ENCODE measurements around the gene QRICH1. TPM values are rescaled to one million over a fixed set of nuclear protein-coding genes. Genes with fewer than 3 reads are reported as not detected.

QRICH1 gene
- polyA plus RNA-seq, 3 donors = 20.3 to 42.2 (median 22.0) TPM

DNA sequence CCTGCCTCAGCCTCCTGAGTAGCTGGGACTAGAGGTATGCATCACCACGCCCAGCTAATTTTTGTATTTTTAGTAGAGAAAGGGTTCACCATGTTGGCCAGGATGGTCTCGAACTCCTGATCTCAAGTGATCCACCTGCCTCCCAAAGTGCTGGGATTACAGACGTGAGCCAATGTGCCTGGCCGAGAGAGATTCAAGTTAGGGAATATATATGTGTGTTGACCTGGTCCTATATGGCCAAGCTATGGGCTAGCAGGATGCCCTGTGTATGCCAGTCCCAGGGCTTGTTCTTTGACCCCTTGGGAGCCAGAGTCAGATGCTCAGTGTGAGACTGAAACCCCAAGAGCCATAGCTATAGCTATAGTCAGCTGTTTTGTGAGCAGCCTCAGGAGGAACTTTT lies 70.1 kb downstream of the QRICH1 start:
- WGBS, 3 donors = 86 to 90% (median 89%) methylated on average over 4 of the region's 4 CpGs
- H3K27ac ChIP-seq (ENCODE audit: low read depth, low read length) = no peak overlapping the region

DNA sequence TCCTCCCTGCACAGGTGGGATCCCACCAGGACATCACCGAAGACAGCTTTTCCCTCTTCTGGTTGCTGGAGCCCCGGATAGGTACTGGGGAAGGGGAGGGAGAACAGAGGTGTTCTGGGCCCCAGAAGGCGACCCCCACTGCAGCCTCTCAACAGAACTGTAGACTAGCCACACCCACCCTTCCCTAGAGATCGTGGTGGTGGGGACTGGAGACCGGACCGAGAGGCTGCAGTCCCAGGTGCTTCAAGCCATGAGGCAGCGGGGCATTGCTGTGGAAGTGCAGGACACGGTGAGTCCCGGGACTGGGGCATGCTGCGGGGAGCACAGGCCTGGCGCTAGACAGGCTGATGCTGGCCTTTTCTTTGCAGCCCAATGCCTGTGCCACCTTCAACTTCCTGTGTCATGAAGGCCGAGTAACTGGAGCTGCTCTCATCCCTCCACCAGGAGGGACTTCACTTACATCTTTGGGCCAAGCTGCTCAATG lies 71.1 kb downstream of the QRICH1 start:
- peak overlapping the region; percentile 98 for H3K27ac ChIP-seq (ENCODE audit: low read depth, low read length)
- 12 to 29% (median 21%) methylated on average over 12 of the region's 12 CpGs for WGBS, 3 donors

DNA sequence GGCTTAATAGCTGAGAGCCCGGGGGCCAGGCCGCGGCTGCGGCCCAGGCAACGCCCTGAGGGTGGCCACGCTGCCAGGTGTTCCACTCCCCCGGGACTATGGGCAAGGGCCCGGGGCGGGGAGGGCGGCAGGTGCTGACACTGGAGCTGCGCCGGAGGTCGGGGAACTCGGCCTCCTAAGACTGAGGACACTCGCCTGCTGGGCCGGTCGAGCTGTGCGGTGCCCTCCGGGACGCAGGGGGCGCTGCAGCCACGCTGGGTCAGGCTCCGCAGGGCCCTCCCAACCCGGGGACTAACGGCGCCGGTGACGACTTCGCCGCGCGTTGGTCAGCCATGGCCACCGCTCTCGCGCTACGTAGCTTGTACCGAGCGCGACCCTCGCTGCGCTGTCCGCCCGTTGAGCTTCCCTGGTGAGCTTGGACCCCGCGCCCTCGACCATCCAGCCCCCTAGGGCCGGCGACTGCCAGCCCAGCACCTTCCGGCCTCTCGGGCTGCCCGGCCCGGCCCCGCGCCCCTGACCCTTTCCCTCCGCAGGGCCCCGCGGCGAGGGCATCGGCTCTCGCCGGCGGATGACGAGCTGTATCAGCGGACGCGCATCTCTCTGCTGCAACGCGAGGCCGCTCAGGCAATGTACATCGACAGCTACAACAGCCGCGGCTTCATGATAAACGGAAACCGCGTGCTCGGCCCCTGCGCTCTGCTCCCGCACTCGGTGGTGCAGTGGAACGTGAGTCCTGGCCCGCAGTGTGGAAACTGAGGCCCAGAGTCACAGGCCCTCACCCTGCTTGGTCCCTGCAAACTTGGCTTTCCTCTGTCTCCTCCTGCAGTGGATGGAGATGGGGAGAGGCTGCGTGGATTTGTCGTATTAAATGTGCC lies 71.8 kb downstream of the QRICH1 start, which contains the start of gene NDUFAF3:
Gene NDUFAF3, plus strand, starts transcription at position 309 of the 875 bp plus-strand sequence. Its CDS starts 24 bp downstream, at position 333.
- peak within 1 kb of the TSS; percentile 98 for H3K27ac ChIP-seq (ENCODE audit: low read depth, low read length)
- 0 to 1% (median 0%) methylated on average over 56 to 83 of the region's 83 CpGs for WGBS, 3 donors

DNA sequence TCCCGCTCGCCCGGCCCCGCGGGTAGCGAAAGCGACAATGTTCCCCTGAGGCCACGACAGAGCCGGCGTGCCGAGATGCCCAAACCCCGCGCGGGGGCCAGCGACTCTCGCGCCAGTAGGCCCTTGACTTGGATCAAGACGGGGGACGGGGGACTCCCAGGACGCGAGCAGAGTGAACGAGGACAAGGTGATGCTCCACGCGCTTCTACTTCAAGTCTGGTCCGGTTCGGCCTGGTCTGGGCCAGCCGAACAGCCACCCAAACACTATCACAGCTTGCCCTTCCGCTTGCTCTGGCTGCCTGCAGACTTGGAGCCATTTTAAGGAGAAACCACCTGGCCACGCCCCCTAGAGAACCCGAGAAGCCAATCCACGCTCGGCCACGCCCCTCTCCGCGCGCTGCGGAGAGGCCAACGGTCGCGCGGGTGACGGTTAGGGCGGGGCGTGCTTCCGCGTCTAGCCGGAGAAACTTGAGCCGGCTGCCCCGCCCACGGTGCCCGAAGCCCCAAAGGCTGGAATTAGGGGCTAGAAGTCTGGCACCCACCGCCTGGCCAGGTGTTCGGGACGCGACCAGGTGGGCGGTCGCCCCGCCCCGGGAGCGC lies 72.6 kb downstream of the QRICH1 start:
- 0% methylated on average over 60 of the region's 60 CpGs for WGBS, 3 donors
- H3K27ac ChIP-seq (ENCODE audit: low read depth, low read length) = peak overlapping the region; percentile 98

DNA sequence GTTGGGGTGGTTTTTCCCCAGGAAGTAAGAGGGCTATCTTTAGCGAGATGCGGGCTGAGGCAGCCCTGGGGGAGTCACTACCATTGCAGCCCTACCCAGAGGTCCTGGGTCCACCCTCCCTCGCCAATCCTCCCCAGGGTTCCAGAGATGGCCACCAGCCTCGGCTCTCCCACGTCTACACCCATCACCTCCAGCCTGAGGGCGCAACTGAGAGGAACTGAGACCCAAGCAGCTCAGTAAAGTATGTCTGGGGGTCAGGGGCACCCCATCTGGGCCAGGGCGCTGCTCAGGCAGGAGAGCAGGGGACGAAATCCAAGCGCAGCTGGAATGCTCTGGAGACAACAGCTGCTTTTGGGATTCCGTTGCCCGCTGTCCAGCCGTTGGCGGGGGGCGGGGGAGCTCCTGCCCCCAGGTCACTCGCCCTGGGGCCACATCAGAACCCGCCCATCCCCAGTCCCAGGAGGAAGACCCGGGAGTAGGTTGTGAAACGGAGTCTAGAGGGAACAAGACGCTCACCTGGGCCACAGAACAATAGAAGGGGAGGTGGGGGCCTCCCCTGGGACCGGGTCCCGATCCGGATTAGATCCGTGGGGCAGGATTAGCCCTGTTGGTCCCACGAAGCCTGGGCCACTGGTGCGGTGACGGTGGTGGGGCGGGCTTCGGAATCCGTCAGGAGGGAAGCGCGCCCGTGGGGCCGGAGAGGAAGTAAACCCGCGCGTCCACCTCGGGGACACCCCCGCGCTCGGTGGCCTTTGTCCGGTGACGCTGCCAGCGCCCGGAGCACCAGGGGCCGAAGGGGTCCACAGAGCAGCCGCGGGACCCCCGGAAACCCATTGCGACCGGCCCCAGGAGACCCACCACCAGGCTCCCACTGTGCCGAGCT lies 73.3 kb downstream of the QRICH1 start:
- WGBS, 3 donors = 1 to 2% (median 1%) methylated on average over 51 of the region's 51 CpGs
- peak overlapping the region; percentile 98 for H3K27ac ChIP-seq (ENCODE audit: low read depth, low read length)

DNA sequence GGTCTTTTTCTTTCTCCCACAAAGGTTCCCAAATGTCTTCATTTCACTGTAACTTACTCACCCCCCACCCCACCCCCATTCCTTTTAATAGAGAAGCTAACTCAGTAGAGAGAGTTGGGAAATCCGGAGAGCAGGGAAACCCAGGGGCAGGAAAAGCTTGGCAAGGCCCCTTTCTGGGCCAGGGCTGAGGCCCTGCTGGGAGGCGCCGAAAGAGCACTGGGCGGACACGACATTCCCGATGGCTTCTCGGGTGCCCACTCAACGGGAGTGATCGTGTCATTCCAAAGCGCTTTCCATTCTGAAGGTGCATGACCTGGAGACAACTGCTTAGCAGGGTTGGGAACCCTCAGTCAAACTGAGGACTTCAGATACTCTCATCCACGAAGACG lies 73.9 kb downstream of the QRICH1 start:
- H3K27ac ChIP-seq (ENCODE audit: low read depth, low read length) = no peak overlapping the region

DNA sequence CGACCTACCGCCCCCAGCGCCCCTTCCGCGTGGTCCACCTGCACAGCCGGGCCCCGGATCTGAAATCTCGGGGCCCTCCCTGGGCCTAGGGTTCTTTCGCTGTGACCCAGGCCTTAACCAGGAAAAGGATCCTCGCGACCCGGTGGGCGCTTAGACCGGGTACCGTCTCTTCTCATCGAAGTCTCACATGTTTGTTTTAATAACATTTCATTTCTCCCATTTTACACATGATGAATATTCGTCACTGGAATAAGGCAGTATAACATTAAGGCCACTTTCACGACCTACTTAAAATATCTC lies 75.2 kb downstream of the QRICH1 start:
- 2% methylated on average over 15 to 18 of the region's 18 CpGs for WGBS, 3 donors
- H3K27ac ChIP-seq (ENCODE audit: low read depth, low read length) = no peak overlapping the region

More for the DNA sequence above, 73.9 kb downstream of the QRICH1 start:
- WGBS, 3 donors = 30 to 33% (median 30%) methylated on average over 12 of the region's 12 CpGs

DNA sequence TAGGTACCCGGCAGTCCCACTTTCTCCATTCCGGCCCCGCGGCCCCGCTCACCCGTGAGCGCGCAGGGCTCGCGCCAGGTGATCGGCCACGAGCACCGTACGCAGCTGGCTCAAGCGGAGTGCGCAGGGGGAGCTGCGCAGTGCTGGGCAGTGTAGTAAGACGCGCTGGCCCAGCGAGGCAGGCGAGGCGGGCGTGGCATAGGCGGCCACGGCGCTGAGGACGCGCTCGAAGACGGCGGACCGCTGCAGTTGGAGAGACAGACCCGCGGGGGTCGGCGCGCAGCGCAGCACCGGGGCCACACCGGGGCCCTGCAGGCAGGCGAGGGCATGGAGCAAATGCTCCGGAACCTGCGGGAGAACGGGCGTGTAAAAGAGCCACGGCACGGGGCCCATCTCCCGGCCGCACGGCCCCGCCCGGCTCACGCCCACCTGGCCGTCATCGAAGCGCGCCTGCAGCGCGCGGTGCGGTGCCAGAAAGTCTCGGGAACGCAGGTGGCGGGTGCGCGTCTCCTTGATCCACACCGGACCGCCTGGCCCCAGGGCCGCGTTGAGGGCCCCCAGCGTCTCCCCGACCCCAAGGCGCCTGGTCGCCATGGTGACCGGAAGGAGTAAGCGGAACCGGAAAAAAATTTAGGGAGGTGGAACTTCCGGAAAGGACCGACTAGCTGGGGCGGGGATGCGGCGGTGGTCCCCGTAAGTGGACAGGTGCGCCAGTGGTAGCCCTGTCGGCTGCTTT lies 75.7 kb downstream of the QRICH1 start, which contains the start of gene DALRD3:
Gene DALRD3, minus strand, starts transcription at position 610 of the 736 bp plus-strand sequence. Its CDS starts 16 bp downstream, at position 594.
- no peak within 1 kb of the TSS for H3K27ac ChIP-seq (ENCODE audit: low read depth, low read length)
- 0 to 1% (median 0%) methylated on average over 76 to 85 of the region's 85 CpGs for WGBS, 3 donors

DNA sequence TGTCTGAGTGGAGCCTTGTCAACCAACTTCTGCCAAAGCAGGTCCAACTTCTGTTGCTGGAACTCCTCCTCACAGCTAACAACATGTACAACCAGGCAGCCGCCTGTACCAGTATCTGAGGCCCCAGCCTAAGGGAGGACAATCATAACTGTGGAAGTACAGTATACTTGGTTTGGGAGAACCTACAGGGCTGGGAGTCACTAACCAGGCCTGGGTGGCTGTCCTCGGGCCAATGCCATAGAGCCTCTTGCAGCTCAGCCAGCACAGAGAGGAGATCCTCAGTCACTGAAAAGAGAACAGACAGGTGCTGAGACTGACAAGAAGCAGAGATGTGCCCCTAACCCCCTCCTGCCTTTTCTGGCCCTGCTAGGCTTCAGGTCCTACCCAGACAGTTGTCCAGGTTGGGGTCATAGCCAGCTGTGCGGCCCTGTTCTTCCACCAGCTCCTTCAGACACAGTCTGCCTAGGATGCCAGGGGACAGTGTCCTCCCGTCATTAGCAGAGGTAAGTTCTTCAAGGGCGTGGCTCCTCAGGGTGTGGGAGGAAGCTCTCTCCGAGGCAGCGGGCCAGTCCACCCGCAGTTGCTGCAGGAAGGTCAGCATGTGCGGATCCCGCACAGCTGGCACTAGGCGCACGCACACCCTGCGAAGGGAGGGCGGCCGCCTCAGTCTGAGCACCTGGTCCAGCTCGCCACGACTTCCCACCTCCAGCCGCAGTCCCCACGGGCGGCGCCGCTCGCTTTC lies 76.5 kb downstream of the QRICH1 start:
- 8 to 10% (median 10%) methylated on average over 23 of the region's 23 CpGs for WGBS, 3 donors
- no peak overlapping the region for H3K27ac ChIP-seq (ENCODE audit: low read depth, low read length)

DNA sequence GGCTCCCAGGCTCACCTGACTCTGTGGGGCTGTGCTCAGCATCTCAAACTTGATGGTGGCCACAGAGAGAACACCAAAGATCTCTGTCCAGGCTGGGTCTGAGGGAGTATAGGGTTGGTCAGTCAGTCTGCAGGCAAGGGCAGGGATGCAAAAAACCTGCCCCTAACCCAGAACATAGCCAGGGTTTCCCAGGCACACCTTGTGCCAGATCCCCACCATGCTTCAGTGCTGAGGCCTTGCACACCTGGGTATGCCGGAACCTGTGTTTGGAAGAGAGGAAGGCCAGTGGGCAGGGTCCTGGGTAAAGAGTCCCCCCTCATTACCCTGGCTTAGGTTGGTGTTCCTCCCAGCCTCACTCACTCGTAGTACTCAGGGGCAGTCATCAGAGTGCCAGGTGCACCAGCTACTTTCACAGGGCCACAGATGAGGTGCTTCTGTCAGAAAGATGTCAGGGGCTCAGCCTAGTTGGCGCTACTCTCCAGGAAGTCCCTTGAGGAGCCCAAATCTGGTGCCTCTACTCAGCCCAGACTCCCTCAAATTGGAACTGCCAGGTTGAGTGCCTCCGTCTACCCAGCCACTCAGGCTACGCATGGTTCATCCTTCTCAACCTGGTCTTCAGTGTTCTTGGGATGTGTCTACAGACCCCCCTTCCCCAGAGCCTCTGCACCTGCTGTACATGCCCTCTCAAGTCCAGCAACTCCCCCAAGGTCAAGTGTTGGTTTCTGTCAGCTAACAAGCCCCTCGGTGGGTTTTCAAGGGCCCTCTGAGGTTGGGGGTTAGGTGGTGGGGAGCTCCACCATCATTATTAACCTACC lies 77.2 kb downstream of the QRICH1 start:
- 81 to 90% (median 88%) methylated on average over 6 of the region's 6 CpGs for WGBS, 3 donors
- H3K27ac ChIP-seq (ENCODE audit: low read depth, low read length) = no peak overlapping the region

DNA sequence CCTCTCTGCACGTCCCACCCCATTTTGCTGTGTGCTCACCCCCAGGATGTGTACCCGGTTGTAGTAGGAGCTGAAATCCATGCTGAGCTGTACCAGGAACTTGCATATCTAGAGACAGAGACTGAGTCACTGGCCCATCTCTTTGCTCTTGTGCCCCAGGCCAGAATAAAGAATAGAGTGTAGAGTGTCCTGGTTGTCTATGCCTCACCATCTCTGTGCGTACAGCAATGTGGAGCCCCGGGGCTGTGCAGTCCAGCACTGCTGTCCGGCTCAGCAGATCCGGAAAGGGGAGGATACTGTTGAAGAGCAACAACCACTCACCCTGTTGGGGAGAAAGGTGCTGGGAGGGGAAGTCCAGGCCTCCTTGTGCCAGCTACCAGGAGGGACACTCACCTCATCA lies 78.1 kb downstream of the QRICH1 start:
- 74 to 85% (median 80%) methylated on average over 6 of the region's 6 CpGs for WGBS, 3 donors

DNA sequence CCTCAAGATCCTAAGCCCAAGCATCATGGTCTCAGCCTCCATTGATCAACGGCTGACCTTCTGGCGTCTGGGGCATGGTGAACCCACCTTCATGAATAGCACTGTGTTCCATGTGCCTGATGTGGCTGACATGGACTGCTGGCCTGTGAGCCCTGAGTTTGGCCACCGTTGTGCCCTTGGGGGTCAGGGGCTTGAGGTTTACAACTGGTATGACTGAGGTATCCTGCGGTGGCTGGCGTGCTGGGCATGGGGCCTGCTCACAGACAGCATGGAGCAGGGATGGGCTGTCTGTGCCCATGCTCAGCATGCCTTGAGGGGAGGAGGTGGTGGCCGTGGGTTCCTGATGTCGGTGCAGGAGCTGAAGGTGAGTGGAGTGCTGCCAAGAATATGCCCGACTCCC lies 78.8 kb downstream of the QRICH1 start:
- 73 to 90% (median 84%) methylated on average over 8 of the region's 8 CpGs for WGBS, 3 donors

More for the DNA sequence above, 78.1 kb downstream of the QRICH1 start:
- no peak overlapping the region for H3K27ac ChIP-seq (ENCODE audit: low read depth, low read length)

DNA sequence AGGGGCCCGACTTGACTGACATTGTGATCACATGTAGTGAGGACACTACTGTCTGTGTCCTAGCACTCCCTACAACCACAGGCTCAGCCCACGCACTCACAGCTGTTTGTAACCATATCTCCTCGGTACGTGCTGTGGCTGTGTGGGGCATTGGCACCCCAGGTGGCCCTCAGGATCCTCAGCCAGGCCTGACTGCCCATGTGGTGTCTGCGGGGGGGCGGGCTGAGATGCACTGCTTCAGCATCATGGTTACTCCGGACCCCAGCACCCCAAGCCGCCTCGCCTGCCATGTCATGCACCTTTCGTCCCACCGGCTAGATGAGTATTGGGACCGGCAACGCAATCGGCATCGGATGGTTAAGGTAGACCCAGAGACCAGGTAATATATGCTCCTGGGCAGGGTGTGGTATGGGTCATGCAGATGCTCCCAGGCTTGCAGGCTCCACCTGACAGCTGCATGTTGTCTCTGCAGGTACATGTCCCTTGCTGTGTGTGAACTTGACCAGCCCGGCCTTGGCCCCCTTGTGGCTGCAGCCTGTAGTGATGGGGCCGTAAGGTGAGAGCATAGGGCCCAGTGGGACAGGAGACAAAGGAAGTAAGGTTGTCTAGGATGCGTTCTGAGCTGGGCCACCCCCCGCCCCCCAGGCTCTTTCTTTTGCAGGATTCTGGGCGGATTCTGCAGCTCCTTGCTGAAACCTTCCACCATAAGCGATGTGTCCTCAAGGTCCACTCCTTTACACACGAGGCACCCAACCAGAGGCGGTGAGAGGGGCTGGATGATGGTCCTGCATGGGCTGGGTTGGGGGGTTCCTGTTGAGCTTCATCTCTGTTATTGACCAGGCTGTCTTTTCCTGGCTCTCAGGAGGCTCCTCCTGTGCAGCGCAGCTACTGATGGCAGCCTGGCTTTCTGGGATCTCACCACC lies 79.9 kb downstream of the QRICH1 start:
- WGBS, 3 donors = 84 to 86% (median 86%) methylated on average over 24 of the region's 24 CpGs
- H3K27ac ChIP-seq (ENCODE audit: low read depth, low read length) = no peak overlapping the region

More for the DNA sequence above, 78.8 kb downstream of the QRICH1 start:
- H3K27ac ChIP-seq (ENCODE audit: low read depth, low read length) = no peak overlapping the region

DNA sequence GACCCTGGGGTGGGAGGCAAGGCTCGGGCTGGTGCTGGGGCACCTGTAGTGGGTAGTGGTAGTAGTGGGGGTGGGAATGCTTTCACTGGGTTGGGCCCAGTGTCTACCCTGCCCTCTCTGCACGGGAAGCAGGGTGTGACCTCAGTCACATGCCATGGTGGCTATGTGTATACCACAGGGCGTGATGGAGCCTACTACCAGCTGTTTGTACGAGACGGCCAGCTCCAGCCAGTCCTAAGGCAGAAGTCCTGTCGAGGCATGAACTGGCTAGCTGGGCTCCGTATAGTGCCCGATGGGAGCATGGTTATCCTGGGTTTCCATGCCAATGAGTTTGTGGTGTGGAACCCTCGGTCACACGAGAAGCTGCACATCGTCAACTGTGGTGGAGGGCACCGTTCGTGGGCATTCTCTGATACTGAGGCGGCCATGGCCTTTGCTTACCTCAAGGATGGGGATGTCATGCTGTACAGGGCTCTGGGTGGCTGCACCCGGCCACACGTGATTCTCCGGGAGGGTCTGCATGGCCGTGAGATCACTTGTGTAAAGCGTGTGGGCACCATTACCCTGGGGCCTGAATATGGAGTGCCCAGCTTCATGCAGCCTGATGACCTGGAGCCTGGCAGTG lies 80.6 kb downstream of the QRICH1 start:
- H3K27ac ChIP-seq (ENCODE audit: low read depth, low read length) = no peak overlapping the region
- WGBS, 3 donors = 76 to 86% (median 83%) methylated on average over 19 of the region's 19 CpGs

DNA sequence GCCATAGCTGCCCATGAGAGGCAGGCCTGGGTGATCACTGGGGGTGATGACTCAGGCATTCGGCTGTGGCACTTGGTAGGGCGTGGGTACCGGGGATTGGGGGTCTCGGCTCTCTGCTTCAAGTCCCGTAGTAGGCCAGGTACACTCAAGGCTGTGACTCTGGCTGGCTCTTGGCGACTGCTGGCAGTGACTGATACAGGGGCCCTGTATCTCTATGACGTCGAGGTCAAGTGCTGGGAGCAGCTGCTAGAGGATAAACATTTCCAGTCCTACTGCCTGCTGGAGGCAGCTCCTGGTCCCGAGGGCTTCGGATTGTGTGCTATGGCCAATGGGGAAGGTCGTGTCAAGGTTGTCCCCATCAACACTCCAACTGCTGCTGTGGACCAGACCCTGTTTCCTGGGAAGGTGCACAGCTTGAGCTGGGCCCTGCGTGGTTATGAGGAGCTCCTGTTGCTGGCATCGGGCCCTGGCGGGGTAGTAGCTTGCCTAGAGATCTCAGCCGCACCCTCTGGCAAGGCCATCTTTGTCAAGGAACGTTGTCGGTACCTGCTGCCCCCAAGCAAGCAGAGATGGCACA lies 81.3 kb downstream of the QRICH1 start:
- WGBS, 3 donors = 40 to 81% (median 73%) methylated on average over 17 of the region's 17 CpGs
- H3K27ac ChIP-seq (ENCODE audit: low read depth, low read length) = no peak overlapping the region
